ENCODE results near the gene CTRL.
"Not testable (repeated sequence)": the region's sequence is repeated elsewhere in the genome, so short reads cannot be mapped to it uniquely, and the experiment has no call there.

CTRL gene

DNA sequence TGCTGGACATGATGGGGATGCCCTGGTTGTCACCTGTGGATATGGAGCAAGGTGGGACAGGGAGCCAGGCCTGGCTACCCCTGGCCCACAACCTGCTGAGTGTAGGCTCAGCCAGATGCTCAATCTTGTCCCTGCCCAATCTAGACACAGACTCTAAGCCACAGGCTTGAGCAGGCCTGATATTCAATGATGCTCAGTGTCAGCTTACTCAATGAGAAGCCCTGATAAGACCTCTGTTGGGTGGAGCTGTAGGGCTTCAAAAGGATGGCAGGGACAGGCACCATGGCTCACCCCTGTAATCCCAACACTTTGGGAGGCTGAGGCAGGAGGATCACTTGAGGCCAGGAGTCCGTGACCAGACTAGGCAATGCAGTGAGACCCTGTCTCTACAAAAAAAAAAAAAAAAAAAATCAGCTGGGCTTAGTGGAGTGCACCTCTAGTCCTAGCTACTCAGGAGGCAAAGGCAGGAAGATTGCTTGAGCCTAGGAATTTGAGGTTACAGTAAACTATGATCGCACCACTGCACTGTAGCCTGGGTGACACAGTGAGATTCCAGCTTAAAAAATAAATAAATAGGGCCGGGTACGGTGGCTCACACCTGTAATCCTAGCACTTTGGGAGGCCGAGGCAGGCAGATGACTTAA lies 8.9 kb upstream of the CTRL start:
- no peak for ATAC-seq

DNA sequence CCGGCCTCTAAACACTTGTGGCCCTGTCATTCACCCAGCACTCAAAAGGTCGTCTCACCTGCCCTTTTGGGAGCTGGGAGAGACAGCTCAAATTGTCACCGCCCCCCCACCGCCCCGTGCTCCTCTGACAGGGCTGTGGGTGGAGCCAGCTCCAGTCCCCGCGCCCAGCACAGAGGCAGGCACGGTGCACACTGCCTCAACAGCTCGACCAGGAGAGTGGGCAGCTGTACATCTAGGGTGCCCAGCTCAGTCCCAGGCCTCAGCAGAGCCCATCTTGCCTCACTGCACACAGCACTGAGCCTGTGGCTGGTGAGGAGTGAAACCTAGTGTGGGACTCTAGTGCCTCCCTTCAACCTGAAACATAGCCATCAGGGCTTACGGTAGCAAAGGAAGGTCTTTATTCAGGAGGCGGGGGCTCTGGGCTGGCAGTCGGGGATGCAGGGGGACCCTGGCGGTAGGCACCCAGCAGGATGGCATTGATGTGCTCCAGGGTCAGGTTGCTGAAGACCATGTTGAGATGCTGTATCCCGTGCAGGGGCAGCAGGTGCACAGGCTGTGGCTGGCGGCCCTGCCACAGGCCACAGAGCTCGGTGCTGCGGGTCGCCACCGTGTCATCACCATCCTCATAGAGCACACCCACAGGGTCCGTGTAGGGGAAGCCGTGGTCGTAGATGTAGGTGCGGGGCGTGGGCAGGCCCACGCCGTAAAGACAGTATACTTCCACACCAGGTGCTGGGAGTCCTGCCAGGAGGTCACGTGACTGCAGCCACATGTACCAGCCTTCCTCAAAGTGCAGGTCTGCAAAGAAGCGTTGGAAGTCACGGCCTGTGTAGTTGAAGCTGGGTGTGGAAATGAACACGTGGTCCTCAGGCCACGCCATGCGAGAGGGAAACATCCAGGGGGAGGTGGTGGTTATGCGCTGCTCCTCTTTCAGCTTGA lies 8.1 kb upstream of the CTRL start:
- no peak for ATAC-seq

DNA sequence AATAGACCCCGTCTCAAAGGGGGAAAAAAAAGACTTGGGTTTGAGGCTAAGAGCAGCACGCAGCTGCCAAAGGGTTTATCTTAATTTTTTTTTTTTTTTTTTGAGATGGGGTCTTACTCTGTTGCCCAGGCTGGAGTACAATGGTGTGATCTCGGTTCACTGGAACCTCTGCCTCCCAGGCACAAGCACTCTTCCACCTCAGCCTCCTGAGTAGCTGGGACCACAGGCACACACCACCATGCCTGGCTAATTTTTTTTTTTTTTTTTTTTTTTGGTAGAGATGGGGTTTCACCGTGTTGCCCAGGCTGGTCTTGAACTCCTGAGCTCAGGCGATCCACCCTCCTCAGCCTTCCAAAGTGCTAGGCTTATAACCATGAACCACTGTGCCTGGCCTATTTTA lies 6.1 kb upstream of the CTRL start:
- not testable (repeated sequence) for ATAC-seq

DNA sequence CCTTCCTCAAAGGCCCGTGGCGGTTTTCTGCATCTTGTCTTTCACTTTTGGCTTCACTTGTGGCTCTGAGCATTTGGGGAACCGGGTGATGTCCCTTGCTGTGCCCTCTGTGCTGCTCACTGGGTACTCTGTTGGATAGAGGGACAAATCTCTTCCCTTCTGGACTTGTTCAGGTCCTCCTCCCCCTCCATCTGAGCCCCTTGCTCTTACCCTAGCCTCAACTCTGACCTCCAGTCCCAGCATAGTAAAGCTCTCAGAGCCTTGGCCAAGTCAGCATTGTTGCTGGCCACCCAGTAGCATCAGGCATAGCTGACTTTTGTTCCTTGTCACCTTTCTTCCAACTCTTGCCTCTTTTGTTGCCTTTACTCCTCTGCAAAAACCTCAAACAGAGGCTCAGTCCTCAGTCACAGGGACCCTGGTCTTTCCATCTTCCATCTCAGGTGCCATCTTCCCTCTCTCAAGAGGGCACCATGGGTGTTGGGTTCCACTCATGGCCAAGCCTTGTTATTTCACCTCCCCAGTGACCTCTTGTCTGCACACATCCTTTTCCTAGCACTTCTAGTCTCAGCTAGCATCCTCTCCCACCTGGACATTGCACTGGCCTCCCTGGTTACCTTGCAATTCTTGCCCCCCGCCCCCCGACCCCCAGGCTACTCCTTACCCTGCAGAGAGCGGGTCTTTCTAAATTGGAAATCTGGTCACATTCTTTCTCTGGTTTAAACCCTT lies 5.4 kb upstream of the CTRL start:
- peak in 1 of 2 donors; percentile 59 for ATAC-seq

DNA sequence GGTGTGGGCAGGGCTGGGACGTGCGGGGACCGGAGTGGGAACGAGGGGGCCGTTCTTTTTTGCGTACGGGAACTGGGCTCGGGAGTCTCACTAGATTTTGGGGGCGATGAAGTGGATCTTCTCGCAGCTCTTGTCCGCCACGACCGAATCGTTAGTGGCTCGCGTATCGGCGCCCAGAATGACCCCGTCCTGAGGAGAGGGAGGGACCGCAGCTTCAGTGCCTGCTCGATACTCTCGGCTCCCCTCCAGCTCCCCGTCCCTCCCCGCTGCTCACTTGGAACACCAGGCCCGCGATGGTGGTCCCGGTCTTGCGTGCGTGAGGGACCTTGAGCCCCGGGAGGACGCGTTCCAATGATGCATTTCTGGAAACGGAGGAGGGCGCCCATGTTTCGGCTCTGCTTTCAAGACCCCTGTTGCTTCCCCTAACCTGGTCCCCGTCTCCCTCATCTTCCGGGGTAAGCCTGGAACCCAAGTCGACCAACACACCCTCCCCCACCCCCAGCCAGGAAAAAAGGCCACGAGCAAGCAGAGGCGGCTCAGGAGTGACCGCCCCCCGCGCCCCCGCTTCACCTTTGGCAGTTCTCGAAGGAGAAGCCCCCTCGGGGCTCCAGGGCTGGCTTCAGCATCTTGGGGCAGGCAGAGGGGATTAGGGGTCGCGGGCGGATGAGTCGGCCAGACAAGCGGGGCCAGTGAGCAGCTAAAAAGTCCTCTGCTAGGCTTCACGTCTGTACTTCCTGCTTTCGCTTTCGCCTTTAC lies 4.6 kb upstream of the CTRL start, which contains the start of gene PSMB10:
Gene PSMB10 (minus strand): TSS at position 727 of the 756 bp plus-strand sequence. CDS start 101 bp downstream, at position 626.
- peak; percentile 2 to 67 for ATAC-seq

DNA sequence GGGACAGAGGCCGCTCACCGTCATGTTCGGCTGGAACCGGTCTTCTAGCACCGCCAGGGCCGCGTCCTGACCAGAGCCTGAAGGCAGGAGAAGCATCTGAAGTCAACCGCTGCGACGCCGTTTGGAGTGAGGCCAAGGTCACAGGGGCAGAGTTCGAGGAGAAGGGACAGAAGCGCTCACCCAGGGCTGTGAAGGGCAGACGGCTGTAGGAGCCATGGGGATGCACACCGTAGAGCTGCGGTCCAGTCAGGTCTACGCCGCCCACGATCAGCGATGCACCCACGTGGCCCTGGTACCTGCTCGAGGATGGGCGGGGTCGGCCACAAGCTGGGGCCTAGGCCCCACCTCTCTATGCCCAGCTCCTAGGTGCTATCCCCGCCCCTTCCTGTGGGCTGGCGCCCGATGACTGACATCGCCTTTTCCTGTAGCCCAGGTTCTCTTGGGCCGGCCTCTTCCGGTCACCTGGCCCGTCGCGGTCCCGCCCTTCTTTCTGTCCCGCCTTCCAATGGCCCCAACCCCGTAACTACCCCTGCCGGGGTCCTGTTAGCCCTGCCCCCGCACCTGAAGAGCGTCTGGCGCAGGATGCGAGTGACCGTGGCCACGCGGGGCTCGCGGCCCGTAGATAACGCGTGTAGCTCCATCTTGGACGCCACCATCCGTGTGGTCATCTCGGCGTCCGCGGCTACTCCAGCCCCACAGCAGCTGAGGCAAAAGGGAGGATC lies 3.9 kb upstream of the CTRL start:
- ATAC-seq: peak; percentile 92

DNA sequence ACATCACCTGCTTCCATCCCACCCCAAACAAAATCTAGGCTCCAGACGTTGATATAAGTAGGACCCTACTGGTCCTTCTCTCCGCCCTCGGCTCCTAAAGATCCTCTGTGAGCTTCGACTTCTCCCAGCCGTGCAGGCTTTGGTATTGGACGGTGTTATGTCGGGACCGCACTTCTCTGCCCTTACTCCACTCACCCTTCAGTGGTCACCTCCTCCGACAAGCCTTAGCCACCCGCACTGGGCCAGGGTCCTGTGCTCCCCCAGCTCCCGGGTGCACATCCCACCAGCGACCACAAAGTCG lies 3.4 kb upstream of the CTRL start:
- ATAC-seq: no peak

DNA sequence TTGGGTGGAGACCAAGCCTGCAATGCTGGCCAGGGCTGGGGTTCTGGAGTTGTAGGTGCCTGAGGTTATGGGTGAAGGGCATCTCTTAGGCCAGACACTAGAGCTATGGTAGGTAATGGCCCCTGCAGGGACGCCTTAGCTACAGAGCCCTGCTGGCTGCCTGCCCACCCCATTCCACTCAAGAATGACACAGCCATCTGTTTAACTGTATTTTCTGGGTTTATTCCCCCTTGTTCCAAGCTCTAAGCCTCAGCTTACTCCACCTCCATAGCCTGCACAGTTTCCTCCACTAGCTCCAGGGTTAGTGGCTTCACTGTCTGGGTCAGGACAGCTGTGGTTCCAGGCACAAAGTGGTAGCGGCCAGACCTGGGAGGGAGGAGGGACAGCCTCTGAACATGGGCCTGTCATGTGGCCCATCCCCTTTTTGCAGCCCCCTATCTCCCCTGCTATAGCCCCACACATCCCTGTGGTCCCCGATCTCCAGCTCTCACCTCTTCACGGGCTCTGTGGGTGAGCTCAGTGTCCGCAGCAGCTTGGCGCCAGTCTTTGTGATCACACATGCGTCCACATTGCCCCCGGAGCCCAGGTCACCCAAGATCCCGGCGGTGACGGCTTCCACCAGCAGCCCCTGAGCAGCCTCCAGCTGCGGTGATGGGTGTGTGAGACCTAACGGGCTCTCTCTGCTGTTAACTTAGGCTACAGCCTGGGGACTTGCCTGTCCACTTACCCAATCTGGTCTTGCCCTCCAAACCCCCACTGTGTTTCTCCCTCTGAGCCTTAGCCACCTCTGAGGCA lies 2.8 kb upstream of the CTRL start:
- ATAC-seq: no peak

DNA sequence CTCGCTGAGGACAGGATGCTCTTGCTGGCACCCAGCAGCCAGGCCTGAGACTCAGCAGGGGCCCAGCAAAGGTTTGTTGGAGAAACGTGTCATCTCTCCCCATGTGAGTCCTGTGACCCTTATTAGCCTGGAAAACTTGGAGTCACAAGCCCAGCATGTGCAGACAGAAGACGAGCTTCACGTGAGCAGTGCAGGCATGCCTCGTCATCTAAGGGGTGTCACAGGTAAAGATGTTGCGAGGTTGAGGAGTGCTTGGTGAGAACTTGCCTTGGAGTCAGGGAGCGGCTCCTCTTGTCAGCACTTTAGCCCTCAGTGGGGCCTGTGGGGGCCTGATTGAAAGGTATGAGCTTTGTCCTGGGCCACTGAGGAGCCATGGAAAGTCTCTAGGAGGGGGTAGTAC lies 2.1 kb upstream of the CTRL start:
- no peak for ATAC-seq

DNA sequence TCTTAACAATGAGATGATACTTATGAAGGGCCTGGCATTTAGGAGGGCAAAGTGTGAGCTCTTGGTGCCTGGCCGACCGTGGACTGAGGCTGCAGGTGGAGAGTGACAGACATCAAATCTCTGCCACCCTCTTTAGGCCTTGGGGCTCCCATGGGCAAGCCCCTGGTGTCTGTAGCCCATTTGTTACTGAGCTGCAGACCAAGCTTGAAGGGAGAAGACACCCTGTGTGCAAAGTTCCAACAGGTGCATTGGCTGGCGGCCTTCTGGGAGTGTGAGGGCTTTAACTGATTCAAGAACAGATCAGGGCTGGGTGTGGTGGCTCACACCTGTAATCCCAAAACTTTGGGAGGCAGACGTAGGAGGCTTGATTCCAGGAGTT lies 789 bp upstream of the CTRL start:
- no peak for ATAC-seq

DNA sequence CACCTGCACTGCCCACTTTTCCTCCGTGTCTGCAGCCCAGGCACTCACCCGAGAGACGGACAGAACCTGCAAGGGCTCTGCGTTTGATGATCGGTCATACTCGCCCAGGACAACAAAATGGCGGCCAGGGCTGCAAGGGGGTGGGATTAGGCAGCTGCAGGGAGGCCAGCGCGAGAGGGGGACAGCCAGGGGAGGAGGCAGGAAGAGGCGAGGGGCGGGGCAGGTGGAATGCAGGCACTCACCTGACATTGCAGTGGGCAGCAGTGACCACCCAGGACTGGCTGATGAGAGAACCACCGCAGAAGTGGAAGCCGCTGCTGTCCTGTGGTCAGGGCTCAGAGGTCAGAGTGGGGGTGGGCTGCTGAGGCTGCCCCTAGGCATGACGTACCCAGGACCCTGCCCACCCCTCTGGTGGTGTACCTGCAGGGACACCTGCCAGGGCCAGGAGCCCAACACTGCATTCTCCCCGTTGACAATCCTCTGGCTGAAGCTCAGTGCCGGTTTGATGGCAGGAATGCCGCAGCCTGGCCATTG lies 917 bp downstream of the CTRL start:
- no peak for ATAC-seq

DNA sequence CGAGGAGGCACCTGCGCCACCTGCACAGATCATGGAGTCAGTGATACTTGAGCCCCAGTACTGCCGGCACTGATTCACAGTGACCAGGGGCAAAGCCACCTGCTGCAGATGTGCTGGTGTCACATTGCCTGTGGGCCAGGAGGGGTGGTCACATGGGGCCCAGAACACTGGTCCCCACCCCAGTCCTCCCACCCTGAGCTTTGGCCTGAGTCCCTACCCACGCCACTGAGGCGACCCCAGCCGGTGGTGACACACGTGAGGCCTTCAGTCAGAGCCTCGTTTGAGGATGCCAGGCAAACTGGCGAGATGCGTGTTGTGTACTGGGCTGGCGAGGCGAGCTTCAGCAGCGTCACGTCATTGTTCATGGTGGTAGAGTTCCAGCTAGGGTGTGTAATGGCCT lies 1.5 kb downstream of the CTRL start:
- ATAC-seq: no peak

DNA sequence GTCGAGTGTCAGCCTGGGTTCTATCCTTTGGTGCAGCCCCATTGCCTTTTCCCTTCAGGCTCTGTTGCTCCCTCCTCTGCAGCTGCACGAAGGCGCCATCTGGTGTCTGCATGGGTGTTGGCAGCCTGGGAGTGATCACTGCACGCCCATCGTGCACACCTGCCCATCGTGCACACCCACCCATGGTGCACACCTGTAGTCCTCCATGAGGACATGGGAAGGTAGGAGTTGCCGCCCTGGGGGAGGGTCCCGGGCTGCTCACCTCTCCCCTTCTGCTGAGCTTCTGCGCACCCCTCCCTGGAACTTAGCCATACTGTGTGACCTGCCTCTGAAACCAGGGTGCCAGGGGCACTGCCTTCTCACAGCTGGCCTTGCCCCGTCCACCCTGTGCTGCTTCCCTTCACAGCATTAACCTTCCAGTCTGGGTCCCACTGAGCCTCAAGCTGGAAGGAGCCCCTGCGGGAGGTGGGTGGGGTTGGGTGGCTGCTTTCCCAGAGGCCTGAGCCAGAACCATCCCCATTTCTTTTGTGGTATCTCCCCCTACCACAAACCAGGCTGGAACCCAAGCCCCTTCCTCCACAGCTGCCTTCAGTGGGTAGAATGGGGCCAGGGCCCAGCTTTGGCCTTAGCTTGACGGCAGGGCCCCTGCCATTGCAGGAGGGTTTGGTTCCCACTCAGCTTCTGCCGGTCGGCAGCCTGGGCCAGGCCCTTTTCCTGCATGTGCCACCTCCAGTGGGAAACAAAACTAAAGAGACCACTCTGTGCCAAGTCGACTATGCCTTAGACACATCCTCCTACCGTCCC lies 2.9 kb downstream of the CTRL start:
- peak; percentile 77 to 82 for ATAC-seq

DNA sequence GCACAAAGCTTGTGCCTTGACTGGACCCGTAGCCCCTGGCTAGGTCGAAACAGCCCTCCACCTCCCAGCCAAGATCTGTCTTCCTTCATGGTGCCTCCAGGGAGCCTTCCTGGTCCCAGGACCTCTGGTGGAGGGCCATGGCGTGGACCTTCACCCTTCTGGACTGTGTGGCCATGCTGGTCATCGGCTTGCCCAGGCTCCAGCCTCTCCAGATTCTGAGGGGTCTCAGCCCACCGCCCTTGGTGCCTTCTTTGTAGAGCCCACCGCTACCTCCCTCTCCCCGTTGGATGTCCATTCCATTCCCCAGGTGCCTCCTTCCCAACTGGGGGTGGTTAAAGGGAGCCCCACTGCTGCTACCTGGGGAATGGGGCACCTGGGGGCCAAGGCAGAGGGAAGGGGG lies 3.5 kb downstream of the CTRL start:
- no peak for ATAC-seq

DNA sequence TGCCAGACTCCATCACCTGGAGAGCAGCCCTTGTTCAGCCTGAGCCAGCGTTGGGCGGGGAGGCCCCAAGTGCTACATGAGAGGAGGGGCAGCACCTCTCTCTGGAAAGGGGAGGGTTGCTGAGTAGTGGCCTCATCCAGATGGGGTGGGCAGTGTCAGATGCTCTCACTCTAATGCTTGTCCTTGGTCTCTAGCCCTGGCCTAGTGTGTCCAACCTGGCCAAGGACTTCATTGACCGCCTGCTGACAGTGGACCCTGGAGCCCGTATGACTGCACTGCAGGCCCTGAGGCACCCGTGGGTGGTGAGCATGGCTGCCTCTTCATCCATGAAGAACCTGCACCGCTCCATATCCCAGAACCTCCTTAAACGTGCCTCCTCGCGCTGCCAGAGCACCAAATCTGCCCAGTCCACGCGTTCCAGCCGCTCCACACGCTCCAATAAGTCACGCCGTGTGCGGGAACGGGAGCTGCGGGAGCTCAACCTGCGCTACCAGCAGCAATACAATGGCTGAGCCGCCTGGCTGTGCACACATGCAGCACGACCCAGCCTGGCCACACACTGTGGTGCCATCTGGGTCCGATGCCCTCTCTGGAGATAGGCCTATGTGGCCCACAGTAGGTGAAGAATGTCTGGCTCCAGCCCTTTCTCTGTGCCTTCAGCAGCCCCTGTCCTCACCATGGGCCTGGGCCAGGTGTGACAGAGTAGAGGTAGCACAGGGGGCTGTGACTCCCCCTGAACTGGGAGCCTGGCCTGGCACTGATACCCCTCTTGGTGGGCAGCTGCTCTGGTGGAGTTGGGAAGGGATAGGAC lies 4.3 kb downstream of the CTRL start:
- ATAC-seq: peak in 1 of 2 donors; percentile 7

DNA sequence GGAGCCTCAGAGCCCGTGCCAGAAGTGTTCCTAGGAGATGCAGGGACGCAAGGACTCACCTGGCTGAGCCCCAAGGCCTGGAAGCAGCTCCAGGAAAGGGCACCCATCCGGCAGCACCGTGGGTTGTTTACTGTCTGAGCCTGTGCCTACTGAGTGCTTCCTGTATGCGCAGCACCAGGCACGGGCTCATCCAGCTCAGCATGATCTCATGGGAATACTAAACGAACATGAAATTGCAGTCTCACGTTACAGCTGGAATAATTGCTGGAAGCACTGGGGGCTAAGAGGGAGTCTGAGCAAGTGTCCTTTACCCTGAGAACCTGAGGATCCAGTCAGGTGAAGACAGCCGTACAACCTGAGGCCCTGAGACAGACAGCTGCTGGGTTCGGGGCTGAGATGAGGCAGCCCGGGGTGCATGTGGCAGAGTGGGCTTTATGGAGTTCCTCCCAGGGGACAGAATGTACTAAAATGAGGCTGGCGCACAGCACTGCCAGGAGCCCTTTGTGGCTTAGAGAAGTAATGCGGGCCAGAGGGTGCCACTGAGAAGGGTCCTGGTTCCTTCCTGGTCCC lies 5.4 kb downstream of the CTRL start:
- no peak for ATAC-seq

DNA sequence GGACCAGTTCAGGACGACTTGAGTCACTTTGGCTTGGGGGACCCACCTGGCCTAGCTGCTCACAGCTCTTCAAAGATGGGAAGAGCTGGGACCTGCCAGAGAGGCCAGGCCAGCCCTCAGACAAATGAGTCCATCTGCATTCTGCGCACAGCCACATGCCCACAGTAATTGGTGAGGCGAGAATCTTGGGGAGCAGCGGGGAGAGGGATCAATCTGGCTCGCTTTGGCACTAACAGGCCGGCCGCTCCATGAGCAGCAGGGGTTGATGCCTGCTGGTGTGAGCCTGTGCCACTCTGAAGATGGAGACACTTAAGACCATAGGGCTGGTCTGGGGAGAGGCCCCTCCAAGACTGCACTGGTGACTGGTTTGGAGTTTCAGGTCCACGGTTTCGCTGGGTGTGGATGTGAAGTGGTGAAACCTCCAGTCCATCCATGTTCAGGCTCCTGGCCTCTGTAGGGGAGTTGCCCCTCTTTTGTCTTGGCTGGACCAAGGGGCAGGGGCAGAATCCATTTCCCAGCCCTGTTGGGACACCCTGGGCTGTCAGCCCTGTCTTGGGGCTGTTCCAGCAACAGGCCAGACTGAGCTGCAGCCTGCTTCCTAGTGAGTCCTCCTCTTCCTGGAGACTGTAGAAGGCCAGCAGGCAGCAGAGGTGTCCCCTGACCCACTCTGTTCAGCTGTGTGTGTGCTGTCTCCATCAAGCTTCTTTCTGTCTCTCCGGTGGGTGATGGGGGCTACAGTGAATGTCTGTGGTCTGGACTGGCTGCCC lies 7.3 kb downstream of the CTRL start:
- ATAC-seq: no peak

All from activated CD4-positive, CD25-positive, alpha-beta regulatory T cell treated with anti-CD3 and anti-CD28 coated beads, Interleukin-2, amount 50 U/mL, for 24 hours (primary cell).